ENCODE data around the gene ATM. TPM values are rescaled to one million over a fixed set of nuclear protein-coding genes. Genes with fewer than 3 reads are reported as not detected.

Gene ATM
- total RNA-seq, 2 experiments from 2014 or later = 125 to 159 TPM

GRCh38 chr11:108221371-108221770 lies 1.5 kb upstream of the ATM start:
- TF ChIP-seq CTCF (conservative IDR thresholded peaks at IDR 0.05; ENCODE audit: low read length) (no peak), EZH2phosphoT487 (IDR thresholded peaks at IDR 0.05; ENCODE audit: borderline replicate concordance, low read depth, low read length) (no peak)
- DNase-seq (ENCODE audit: low spot score) = peak; percentile 16
- intact Hi-C loops (cut with micrococcal nuclease; ENCODE audit: unreplicated experiment) = loop anchor here (5.0 to 10.0 kb wide), 2 partner anchors 214 to 657 kb away; partner anchors contain the start of genes ALKBH8 and CUL5
- peaks cover 35% of the 10 kb centered on the region for H3K4me1 ChIP-seq (ENCODE audit: insufficient read depth, low read length, poor library complexity, severe bottlenecking)
- H3K9me3 ChIP-seq (ENCODE audit: low read length) = no peaks in the 10 kb centered on the region
- peak overlapping the region; percentile 48; the same call in 1 of the 2 replicates for H2AFZ ChIP-seq (ENCODE audit: low read length)
- peak overlapping the region; percentile 96 for H3K4me2 ChIP-seq (ENCODE audit: low read length)
- peaks cover 48% of the 10 kb centered on the region for H3K36me3 ChIP-seq (ENCODE audit: insufficient read depth, low read length)
- ChIA-PET POLR2A (interaction anchor here (1.1 to 5.5 kb wide), 3 partner anchors 15 to 43 kb away, joined by 4 to 58 read pairs (median 4); no protein-coding TSS in a partner anchor), CTCF (ENCODE audit: unreplicated experiment) (interaction anchor here (0.6 kb wide), 1 partner anchor 429 kb away, joined by 5 read pairs; no protein-coding TSS in a partner anchor)
- H3K9me2 ChIP-seq (ENCODE audit: insufficient read depth, low read length) = no peaks in the 10 kb centered on the region
- no TSS peak for BruUV-seq (replicated peaks)
- H3K79me2 ChIP-seq (ENCODE audit: insufficient read depth, low read depth, low read length) = peaks cover 92% of the 10 kb centered on the region
- H4K20me1 ChIP-seq (ENCODE audit: insufficient read depth, low read length) = peaks cover 38% of the 10 kb centered on the region
- peak overlapping the region; percentile 90 for H3K27ac ChIP-seq (ENCODE audit: low read depth, low read length, poor library complexity, severe bottlenecking)
- H3K4me3 ChIP-seq (ENCODE audit: low read depth, low read length, poor library complexity, severe bottlenecking) = peak overlapping the region; percentile 93

- Histone ChIP-seq H3K79me2 (ENCODE audit: insufficient read depth, low read depth, low read length) (peaks cover 92% of the 10 kb centered on the region), H2AFZ (ENCODE audit: low read length) (peak overlapping the region; percentile 48; the same call in 1 of the 2 replicates), H4K20me1 (ENCODE audit: insufficient read depth, low read length) (peaks cover 38% of the 10 kb centered on the region), H3K36me3 (ENCODE audit: insufficient read depth, low read length) (peaks cover 47% of the 10 kb centered on the region), H3K4me2 (ENCODE audit: low read length) (peak overlapping the region; percentile 96), H3K9me3 (ENCODE audit: low read length) (no peaks in the 10 kb centered on the region), H3K27ac (ENCODE audit: low read depth, low read length, poor library complexity, severe bottlenecking) (peak overlapping the region; percentile 90), H3K4me3 (ENCODE audit: low read depth, low read length, poor library complexity, severe bottlenecking) (peak overlapping the region; percentile 93), H3K9me2 (ENCODE audit: insufficient read depth, low read length) (no peaks in the 10 kb centered on the region), H3K4me1 (ENCODE audit: insufficient read depth, low read length, poor library complexity, severe bottlenecking) (peaks cover 40% of the 10 kb centered on the region)
- ChIA-PET POLR2A (interaction anchor here (0.6 to 5.5 kb wide), 6 partner anchors 9 to 84 kb away, joined by 3 to 58 read pairs (median 4); no protein-coding TSS in a partner anchor), CTCF (ENCODE audit: unreplicated experiment) (interaction anchor here (0.6 kb wide), 1 partner anchor 429 kb away, joined by 5 read pairs; no protein-coding TSS in a partner anchor)
- DNase-seq (ENCODE audit: low spot score) = peak; percentile 65
- TSS peak; percentile 76 for BruUV-seq (replicated peaks)
- intact Hi-C loops (cut with micrococcal nuclease; ENCODE audit: unreplicated experiment) = loop anchor here (1.0 to 10.0 kb wide), 6 partner anchors 61 to 657 kb away; partner anchors contain the start of genes ACAT1, ALKBH8, C11orf65 and CUL5
- TF ChIP-seq EZH2phosphoT487 (IDR thresholded peaks at IDR 0.05; ENCODE audit: borderline replicate concordance, low read depth, low read length) (no peak), CTCF (conservative IDR thresholded peaks at IDR 0.05; ENCODE audit: low read length) (no peak)
Observed at GRCh38 chr11:108221911-108222573, 825 bp upstream of the ATM start.

Data from OCI-LY7 (cell line).